Osteoblast (primary cell): Measurements from ENCODE around the gene MAP2K5. TPM values are rescaled to one million over a fixed set of nuclear protein-coding genes. Genes with fewer than 3 reads are reported as not detected.

Experiments
- DNase-seq: peaks from one replicate; pipeline ENCODE4 v3.0.0; 2011; ENCODE audit warnings: low spot score, mixed read lengths; ENCODE audit not compliant: insufficient read length; ENCODE audit errors: missing footprints
- H2AFZ ChIP-seq: 2 replicates; pipeline ENCODE4 v1.6.0; 2011; ENCODE audit warnings: mild to moderate bottlenecking, low read length
- H3K27ac ChIP-seq: 2 replicates; pipeline ENCODE4 v1.5.1; 2011; ENCODE audit warnings: mild to moderate bottlenecking, low read depth, low read length, moderate library complexity
- H3K27me3 ChIP-seq: 2 replicates; pipeline ENCODE4 v1.6.0; 2012; ENCODE audit warnings: mild to moderate bottlenecking, control low read depth, inconsistent platforms, low read length, moderate library complexity; ENCODE audit not compliant: insufficient read depth
- H3K36me3 ChIP-seq: 2 replicates; pipeline ENCODE4 v1.5.1; 2011; ENCODE audit warnings: mild to moderate bottlenecking, low read length, control low read depth, moderate library complexity; ENCODE audit not compliant: insufficient read depth
- H3K4me1 ChIP-seq: 2 replicates; pipeline ENCODE4 v1.5.1; 2011; ENCODE audit warnings: mild to moderate bottlenecking, low read length, control low read depth, moderate library complexity; ENCODE audit not compliant: insufficient read depth
- H3K4me2 ChIP-seq: 2 replicates; pipeline ENCODE4 v1.6.0; 2011; ENCODE audit warnings: mild to moderate bottlenecking, low read length; ENCODE audit not compliant: insufficient read depth
- H3K4me3 ChIP-seq: fragments of 200-600 bp; sonication (generic); 3 replicates; pipeline ENCODE4 v1.5.1; 2012; ENCODE audit warnings: mild to moderate bottlenecking, low read length, inconsistent platforms; ENCODE audit not compliant: insufficient read depth
- H3K79me2 ChIP-seq: 2 replicates; pipeline ENCODE4 v1.6.0; 2012; ENCODE audit warnings: mild to moderate bottlenecking, low read length, control low read depth, inconsistent platforms; ENCODE audit not compliant: insufficient read depth
- H3K9me3 ChIP-seq: 2 replicates; pipeline ENCODE4 v1.5.1; 2011; ENCODE audit warnings: low read depth, low read length, control low read depth
- H4K20me1 ChIP-seq: 2 replicates; pipeline ENCODE4 v1.6.0; 2012; ENCODE audit warnings: mild to moderate bottlenecking, low read length, control low read depth; ENCODE audit not compliant: insufficient read depth
- total RNA-seq: library from RNA; depleted of rRNA; stranded (reverse); fragments of >200 nt; gene quantifications from 2 replicates; pipeline ENCODE4 v1.2.3, GENCODE V29; 2012
- TF ChIP-seq, protein P1 (sequence below): IDR thresholded peaks from 2 replicates; pipeline ENCODE4 v1.5.1; 2011; ENCODE audit warnings: mild to moderate bottlenecking, low read depth, low read length, moderate library complexity; ENCODE audit errors: extremely low read depth

Gene MAP2K5
- total RNA-seq, 1 donor: 10.1 TPM

DNA sequence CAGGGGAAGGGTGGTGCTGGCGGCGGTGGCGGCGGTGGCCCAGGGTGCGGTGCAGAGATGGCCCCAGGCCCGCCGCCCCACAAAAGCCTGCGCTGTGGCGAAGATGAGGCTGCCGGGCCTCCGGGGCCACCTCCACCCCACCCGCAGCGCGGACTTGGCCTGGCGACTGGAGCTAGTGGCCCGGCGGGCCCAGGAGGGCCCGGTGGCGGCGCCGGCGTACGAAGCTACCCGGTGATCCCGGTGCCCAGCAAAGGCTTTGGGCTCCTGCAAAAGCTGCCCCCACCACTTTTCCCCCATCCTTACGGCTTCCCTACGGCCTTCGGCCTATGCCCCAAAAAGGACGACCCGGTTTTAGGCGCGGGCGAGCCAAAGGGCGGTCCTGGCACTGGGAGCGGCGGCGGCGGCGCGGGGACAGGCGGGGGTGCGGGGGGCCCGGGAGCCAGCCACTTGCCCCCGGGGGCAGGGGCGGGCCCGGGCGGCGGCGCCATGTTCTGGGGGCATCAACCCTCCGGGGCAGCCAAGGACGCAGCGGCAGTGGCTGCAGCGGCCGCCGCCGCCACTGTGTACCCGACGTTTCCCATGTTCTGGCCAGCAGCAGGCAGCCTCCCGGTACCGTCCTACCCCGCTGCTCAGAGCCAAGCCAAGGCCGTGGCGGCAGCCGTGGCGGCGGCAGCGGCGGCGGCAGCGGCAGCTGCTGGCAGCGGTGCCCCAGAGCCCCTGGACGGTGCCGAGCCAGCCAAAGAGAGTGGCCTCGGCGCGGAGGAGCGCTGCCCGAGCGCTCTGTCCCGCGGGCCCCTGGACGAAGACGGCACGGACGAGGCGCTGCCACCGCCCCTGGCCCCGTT, 284.4 kb downstream of the MAP2K5 start:
- Histone ChIP-seq H3K9me3 (no peaks in the 10 kb centered on the region), H3K27me3 (peaks cover 93% of the 10 kb centered on the region), H3K4me3 (no peak overlapping the region), H3K79me2 (no peaks in the 10 kb centered on the region), H3K4me1 (peaks cover 5% of the 10 kb centered on the region), H3K27ac (no peak overlapping the region), H3K36me3 (no peaks in the 10 kb centered on the region), H3K4me2 (no peak overlapping the region), H4K20me1 (peaks cover 13% of the 10 kb centered on the region), H2AFZ (no peak overlapping the region)
- peak; percentile 88 for DNase-seq
- TF ChIP-seq, protein P1, sequence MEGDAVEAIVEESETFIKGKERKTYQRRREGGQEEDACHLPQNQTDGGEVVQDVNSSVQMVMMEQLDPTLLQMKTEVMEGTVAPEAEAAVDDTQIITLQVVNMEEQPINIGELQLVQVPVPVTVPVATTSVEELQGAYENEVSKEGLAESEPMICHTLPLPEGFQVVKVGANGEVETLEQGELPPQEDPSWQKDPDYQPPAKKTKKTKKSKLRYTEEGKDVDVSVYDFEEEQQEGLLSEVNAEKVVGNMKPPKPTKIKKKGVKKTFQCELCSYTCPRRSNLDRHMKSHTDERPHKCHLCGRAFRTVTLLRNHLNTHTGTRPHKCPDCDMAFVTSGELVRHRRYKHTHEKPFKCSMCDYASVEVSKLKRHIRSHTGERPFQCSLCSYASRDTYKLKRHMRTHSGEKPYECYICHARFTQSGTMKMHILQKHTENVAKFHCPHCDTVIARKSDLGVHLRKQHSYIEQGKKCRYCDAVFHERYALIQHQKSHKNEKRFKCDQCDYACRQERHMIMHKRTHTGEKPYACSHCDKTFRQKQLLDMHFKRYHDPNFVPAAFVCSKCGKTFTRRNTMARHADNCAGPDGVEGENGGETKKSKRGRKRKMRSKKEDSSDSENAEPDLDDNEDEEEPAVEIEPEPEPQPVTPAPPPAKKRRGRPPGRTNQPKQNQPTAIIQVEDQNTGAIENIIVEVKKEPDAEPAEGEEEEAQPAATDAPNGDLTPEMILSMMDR: no peak

DNA sequence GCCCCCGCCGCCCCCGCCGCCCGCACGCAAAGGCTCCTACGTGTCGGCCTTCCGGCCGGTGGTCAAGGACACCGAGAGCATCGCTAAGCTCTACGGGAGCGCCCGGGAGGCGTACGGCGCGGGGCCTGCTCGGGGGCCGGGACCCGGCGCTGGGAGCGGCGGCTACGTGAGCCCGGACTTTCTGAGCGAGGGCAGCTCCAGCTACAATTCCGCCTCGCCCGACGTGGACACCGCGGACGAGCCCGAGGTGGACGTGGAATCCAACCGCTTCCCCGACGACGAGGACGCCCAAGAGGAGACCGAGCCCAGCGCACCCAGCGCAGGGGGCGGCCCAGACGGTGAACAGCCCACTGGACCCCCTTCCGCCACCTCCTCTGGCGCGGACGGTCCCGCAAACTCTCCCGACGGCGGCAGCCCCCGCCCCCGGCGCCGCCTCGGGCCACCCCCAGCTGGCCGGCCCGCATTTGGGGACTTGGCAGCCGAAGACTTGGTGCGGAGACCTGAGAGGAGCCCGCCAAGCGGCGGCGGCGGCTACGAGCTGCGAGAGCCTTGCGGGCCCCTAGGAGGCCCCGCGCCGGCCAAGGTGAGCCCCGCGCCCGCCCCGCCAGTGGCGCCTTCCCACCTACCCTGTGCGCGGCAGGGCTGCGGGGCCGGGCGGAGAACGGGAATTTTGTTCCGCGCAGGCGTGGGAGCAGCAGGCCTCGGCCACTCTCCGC, 285.2 kb downstream of the MAP2K5 start:
- Histone ChIP-seq H3K4me3 (no peak overlapping the region), H3K36me3 (no peaks in the 10 kb centered on the region), H3K27ac (no peak overlapping the region), H3K4me2 (no peak overlapping the region), H2AFZ (no peak overlapping the region), H4K20me1 (peaks cover 11% of the 10 kb centered on the region), H3K9me3 (no peaks in the 10 kb centered on the region), H3K79me2 (no peaks in the 10 kb centered on the region), H3K4me1 (peaks cover 5% of the 10 kb centered on the region), H3K27me3 (peaks cover 93% of the 10 kb centered on the region)
- TF ChIP-seq, protein P1: no peak
- peak; percentile 77 for DNase-seq

DNA sequence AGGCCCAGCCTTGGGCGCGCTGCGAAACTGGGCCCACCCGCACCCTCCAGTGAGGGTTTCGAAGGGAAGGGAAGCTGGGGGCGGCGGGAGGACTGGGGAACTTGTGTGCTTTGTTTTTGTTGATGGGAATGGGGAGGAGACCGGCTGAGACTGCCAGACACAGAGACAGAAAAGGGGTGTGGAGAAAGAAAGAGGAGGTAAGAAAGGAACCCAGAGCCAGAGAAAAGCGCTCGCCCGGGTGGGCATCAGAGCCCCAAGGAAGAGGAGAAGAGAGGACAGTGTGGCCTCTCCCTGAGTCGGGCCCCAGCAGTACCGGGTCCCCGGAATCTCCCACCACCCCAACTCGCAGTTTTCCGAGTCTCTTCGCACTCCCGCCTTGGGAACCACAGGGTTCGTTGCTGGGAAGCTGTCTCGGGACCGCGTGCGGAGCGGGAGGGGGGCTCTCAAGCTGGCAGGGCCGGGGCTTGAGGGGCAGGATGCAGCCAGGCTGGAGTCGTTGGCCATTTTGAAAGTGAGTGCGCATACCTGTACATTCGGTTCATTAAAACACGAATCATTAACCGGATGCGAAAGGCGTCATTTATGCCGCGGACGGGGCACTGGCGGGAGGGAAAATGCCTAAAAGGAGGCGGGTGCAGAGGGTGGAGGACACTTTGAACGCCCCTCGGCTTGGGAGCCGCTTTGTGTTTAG, 285.9 kb downstream of the MAP2K5 start:
- no peak overlapping the region for H3K27ac ChIP-seq
- peak; percentile 90 for DNase-seq
- peaks cover 94% of the 10 kb centered on the region for H3K27me3 ChIP-seq
- peaks cover 5% of the 10 kb centered on the region for H3K4me1 ChIP-seq
- no peaks in the 10 kb centered on the region for H3K9me3 ChIP-seq
- TF ChIP-seq, protein P1: no peak
- H2AFZ ChIP-seq: no peak overlapping the region
- H4K20me1 ChIP-seq: peaks cover 11% of the 10 kb centered on the region
- no peak overlapping the region for H3K4me2 ChIP-seq
- H3K36me3 ChIP-seq: no peaks in the 10 kb centered on the region
- no peaks in the 10 kb centered on the region for H3K79me2 ChIP-seq
- H3K4me3 ChIP-seq: no peak overlapping the region
